HG03378 (cell line): ENCODE data around the gene PECR.
A peak's percentile ranks its signal among the peaks of the same experiment; 100 is the strongest.

Source experiments
- ATAC-seq: cut with Tn5 transposase; IDR thresholded peaks from one replicate; pipeline ENCODE4 v1.9.1; 2021; ENCODE audit warnings: mild to moderate bottlenecking, moderate library complexity; ENCODE audit not compliant: unreplicated experiment

Gene PECR

DNA sequence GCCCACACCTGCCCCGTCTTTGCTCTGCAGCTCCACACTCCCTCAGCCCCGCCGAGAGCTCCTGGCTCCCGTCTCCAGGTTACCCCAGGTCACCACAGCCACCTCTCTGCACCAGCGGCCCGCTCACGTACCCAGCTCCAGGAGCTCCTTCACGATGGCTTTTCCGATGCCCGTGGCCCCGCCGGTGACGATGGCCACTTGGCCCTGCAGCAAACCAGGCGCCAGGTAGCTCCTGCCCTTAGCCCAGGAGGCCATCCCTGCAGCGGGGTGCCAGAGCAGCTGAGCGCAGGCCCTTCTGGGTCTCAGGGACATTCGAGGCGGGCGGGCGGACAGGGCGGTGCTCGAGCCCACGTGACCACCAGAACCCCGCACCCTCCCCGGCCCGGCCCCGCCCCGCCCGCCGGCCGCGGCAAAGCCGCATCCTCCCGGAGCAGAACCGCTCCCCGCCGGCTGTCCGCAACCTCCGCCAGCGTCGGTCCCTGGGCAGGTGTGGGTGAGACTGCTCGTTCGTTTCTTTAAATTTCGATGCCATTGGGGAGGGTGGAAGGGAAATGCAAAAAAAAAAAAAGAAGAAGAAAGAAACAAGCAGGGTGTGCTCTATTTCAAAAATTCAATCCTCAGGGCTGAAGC, at the start of gene PECR, which contains the start of gene TMEM169:
PECR (minus strand) TSS at position 323 of the 630 bp plus-strand sequence; CDS start at position 255, 68 bp downstream.
TMEM169 (plus strand) TSS at position 433 of the 630 bp plus-strand sequence. CDS start 14,045 bp downstream, outside the sequence.
- ATAC-seq = peak; percentile 85

GRCh38 chr2:216130346-216130971, 48.9 kb upstream of the PECR start:
- no peak for ATAC-seq

- no peak for ATAC-seq
Measured at GRCh38 chr2:216126943-216127342, 45.3 kb upstream of the PECR start.

DNA sequence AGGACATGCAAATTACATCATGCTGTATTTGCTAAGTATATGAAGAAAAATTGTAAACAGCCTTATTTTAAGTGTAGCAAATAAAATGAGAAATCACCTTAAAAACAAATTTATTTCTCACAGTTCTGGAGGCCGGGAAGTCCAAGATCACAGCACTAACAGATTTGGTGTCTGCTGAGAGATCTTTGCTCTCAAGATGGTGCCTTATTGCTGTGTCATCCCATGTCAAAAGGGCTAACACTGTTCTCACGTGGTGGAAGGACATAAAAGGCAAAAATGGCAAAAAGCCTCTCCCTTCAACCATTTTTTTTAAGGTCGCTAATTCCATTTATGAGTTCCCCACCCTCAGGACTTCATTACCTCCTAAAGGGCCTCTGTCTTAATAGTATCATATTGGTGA, 39.6 kb upstream of the PECR start:
- no peak for ATAC-seq

GRCh38 chr2:216119986-216120385, 38.4 kb upstream of the PECR start:
- no peak for ATAC-seq

DNA sequence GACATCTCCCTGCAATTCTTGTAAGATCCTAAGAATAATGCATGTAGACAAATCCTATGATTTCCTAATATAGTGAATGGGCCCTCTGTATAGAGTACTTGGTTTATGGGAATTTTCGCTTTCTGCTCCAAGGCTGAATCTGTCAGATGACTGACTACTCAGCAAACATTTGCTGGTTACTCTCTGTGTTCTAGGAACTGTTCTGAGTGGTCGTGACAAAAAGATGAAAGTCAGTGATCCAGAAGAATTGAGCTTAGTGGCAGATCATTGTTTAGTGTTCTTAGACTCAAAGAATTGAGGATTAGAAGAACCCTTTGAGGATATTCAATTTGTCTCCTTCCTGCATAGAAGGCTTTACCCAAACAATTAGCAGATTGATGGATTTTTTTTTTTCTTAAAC, 37.5 kb upstream of the PECR start:
- no peak for ATAC-seq

DNA sequence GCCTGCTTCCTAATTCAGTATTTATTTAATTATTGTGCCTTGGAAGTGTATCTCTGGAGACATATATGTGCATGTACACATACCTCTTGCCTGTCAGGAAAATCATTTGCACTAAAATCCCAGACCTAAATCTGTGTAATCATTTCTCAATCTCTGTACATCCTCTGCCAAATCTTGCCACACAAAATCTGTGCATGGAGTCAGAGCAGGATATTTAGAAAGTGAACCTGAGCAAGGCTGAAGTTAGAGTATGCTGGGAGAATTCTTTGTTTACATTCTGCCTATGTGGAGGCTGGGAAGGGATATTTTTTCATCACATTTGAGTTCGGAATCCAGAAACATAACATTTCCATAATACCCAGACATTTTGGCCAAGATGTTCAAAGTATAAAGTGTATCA, 36.9 kb upstream of the PECR start:
- no peak for ATAC-seq

DNA sequence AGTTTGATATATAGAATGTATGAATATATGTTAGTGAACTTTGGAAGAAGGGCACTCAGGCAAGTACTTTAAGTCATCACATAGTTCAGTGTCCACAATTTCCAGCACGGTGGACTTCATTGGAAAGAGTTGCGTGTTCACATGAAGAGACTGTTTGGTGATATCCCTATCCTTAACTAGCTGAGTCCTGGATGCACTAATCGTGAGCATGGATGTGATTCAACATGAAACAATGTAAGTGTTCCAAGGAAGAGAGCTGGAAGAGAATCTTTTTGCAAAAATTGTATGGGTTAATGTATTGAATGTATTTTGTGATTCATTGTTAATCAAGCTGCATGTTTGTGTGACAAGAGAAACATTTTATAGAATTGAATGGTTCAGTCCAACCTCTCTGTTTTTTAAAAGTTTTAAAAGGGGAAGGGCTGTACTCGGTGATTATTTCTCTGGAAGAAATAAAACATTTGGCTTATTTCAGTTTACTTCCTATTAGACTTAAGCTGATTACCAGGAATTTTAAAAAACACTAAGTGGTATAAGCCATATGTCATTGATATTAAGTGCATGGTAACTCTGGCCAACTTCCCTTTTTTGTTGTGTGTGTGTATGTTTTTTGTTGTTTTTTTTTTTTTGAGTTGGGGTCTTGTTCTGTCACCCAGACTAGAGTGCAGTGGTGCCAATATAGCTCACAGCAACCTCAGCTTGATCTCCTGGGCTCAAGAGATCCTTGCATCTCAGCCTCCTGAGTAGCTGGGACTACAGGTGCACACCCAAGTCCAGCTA, 36.1 kb upstream of the PECR start:
- no peak for ATAC-seq

GRCh38 chr2:216116418-216116817, 34.8 kb upstream of the PECR start:
- no peak for ATAC-seq

GRCh38 chr2:216114714-216115531, 33.3 kb upstream of the PECR start:
- no peak for ATAC-seq

GRCh38 chr2:216114382-216114713, 32.7 kb upstream of the PECR start:
- ATAC-seq = no peak

DNA sequence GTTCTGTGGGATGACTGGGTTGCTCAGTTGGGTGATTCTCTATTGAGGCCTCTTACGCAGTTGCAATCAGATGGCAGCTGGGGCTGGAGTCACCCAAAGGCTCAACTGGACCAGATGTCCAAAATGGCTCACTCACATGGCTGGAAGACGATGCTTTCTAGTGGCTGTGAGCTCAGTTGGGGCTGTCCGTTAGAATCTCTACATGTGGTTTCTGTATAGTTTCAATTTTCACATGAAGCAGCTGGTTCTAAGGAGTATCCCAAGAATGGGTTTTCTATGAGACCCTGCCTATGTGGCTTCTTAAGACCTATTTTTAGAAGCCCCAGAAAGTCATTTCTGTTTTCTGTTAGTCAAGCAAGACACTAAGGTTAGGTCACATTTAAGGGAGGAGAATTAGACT, 32.0 kb upstream of the PECR start:
- ATAC-seq = peak; percentile 79

DNA sequence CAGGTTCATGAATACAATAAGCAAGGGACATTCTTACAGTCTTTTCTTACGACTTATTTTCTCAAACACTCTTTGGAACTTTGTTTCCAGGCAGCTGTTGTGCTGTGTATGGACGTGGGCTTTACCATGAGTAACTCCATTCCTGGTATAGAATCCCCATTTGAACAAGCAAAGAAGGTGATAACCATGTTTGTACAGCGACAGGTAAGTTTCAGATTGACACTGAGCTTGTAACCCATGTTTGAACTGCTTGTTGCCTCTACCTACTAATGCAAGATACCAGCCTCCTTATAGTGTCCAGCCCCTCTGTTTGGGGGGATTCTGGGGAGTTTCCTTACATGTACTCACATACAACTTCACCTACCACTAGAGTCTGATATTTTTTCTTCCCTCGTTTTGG, 31.3 kb upstream of the PECR start:
- ATAC-seq = no peak

GRCh38 chr2:216111122-216111521, 29.5 kb upstream of the PECR start:
- ATAC-seq = no peak

GRCh38 chr2:216110620-216111019, 29.0 kb upstream of the PECR start:
- no peak for ATAC-seq

- ATAC-seq = no peak
Measured at GRCh38 chr2:216109962-216110614, 28.5 kb upstream of the PECR start.

DNA sequence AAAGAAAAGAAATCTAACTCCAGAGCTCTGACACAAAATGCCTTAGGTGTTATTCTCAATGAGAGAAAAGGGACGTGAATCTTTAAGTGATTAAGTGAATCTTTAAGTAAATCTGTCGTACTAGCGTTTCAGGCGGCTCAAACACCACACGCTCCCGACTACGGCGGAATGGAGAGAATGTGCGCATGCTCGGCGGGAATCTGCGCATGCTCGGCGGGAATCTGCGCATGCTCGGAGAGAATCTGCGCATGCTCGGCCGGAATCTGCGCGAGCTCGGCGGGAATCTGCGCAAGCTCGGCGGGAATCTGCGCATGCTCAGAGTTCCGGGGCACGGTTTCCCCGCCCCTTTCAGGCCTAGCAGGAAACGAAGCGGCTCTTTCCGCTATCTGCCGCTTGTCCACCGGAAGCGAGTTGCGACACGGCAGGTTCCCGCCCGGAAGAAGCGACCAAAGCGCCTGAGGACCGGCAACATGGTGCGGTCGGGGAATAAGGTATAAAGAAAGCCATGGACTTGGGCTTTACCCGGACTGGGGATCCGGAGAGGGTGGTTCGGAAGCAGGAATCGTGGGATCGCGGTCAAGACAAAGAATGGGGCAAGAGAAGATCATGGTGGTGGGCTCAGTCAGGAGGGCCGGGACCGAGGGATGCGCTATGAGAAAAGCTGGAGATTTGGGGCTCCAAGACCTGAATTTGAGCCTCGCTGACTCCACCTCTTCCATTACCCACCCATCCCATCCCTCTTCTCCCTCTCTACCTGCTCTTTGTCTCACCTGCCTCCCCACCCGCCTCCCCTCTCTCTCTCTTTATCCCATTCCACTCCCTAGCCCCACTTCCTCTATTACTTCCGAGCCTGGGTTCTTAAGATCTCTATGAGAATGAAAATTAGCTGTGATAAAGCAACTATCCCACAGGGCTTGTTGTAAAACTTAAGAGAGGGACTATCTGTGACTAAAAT, 27.6 kb upstream of the PECR start, which contains the start of gene XRCC5:
XRCC5 (plus strand) TSS at position 382 of the 955 bp plus-strand sequence; CDS start at position 471, 89 bp downstream.
- peak; percentile 32 for ATAC-seq

DNA sequence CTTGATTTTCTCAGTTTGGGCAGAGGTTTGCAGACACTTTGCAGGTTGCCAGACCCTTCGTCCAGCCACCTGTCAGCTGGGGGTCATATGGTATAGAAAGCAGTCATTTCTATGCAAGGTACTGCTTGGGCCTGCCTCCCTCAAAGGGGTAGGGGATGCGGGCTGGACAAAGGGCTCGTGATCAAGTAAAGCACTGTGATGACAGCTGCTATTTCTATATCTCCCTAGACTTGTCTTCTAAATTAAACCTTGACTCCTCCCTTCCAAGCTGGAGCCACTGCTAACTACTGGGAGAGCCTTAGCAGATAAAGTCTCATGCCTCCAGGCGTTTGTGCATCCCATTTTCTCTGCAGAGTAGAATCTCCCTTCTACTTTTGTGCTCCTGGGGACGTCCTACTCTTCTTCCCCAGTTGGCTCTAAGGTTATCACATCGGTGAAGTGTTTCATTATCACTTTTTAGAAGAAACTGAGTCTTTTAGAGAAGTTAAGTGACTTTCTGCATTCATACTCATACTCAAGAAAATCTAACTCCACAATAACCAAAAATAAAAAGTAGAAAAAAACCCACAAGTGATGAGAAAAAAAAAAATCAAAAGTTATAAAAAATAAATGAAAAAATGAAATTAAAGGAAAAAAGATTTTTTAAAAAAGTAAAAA, 26.8 kb upstream of the PECR start:
- ATAC-seq = no peak

GRCh38 chr2:216107760-216108159, 26.2 kb upstream of the PECR start:
- ATAC-seq = no peak
